ENCODE data around the gene AUTS2. TPM values are rescaled to one million over a fixed set of nuclear protein-coding genes. Genes with fewer than 3 reads are reported as not detected.
A peak's percentile ranks its signal among the peaks of the same experiment; 100 is the strongest.

The AUTS2 gene
- total RNA-seq, 1 donor from 2014 or later: 71.3 TPM

GRCh38 chr7:69868921-69869320 lies 270.6 kb downstream of the AUTS2 start:
- no peak for FAIRE-seq
- DNase-seq (ENCODE audit: low spot score in 2 of 2): no peak

DNA sequence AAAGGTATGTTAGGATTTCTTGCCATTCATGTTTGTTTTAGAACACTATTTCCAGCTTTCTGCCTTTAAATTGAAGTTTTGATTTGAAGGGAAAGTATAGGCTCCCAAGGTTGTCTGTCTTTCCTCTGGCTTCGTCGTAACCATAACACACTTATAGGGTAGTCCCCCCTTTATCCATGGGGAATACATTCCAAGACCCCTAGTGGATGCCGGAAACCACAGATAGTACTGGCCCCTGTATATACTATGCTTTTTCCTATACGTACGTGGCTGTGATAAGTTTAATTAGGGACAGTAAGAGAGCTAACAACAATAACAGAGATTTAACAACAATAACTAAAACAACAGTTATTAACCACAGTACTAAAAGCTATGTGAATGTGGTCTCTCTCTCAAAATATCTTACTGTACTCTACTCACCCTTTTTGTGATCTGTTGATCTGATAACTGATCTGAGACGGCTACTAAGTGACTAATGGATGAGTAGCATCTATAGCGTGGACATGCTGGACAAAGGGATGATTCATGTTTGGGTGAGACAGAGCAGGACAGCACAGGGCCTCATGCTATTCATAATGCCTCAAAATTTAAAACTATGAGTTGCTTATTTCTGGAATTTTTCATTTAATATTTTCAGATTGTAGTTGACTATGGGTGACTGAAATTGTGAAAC lies 273.1 kb downstream of the AUTS2 start:
- no peak for FAIRE-seq
- no peak for DNase-seq (ENCODE audit: low spot score in 2 of 2)

GRCh38 chr7:69871886-69872569 lies 273.8 kb downstream of the AUTS2 start:
- FAIRE-seq (no peak), DNase-seq (ENCODE audit: low spot score in 2 of 2) (no peak)

DNA sequence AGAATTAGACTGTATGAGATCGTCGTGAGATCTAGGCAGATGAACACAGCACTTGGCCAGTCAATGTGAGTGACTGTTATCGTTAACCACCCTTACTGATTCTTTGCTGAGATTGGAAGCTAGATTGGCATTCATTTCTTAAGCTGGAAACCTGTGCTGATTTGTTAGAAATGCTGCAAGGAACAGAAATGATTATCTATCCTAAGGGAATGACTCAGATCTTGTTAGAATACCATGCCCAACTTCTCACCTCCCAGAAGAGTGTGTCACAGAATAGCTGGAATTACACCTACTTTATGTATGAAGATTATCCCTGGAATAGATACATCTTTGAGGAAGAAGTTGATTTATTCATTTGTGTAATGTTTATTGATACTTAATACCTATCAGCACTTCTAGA lies 275.2 kb downstream of the AUTS2 start:
- FAIRE-seq (no peak), DNase-seq (ENCODE audit: low spot score in 2 of 2) (no peak)

DNA sequence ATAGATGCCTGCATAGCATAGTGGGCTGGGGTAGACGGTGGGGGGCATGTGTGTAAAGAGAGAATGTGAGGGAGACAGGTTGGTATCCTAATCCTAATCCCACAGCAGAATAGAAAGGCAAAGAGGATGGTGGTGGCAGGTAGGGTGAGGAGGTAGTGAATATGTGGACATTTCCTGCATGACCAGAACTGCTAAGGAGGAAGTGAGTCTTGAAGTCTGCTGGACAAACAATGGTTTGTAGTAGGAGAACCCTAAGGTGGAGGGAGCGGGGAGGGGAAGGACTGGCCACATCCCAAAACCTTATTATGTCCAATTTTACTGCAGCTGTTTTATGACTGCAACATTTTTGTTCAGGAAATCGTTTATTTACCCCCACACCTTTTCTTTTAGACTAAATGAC lies 279.7 kb downstream of the AUTS2 start:
- DNase-seq (ENCODE audit: low spot score in 2 of 2): no peak
- no peak for FAIRE-seq

GRCh38 chr7:69878591-69878990 lies 280.3 kb downstream of the AUTS2 start:
- DNase-seq (ENCODE audit: low spot score in 2 of 2): no peak

GRCh38 chr7:69879989-69880388 lies 281.7 kb downstream of the AUTS2 start:
- FAIRE-seq: no peak
- DNase-seq (ENCODE audit: low spot score in 2 of 2): no peak

More at GRCh38 chr7:69878591-69878990, 280.3 kb downstream of the AUTS2 start:
- no peak for FAIRE-seq

- FAIRE-seq: no peak
- DNase-seq (ENCODE audit: low spot score in 2 of 2): no peak
These were observed 282.6 kb downstream of the AUTS2 start for GRCh38 chr7:69880840-69881239.

GRCh38 chr7:69882269-69882668 lies 284.0 kb downstream of the AUTS2 start:
- DNase-seq (ENCODE audit: low spot score in 2 of 2) (no peak), FAIRE-seq (no peak)

DNA sequence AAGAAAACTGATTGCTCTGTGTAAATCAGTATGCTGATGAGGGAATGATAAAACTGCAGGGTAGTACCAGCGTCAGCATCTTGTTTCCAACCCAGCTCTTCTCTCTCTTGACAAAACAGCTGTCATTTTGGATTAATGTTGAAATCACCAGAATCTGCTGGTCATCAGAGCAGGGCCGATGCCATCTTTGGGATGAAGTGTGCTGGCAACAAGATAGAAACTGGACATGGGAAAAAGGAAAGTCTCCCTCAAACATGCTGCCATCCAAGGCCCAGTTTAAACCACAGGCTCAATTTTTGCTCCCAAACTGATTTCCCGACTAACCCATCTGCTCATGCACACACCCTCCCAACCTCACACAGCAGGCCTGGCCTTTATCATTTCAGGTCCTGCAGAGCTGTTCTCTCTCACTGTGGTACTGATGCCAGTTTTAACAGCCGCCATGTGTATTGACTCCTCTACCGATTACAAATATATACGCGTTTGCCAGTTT lies 285.2 kb downstream of the AUTS2 start:
- DNase-seq (ENCODE audit: low spot score in 2 of 2) (no peak), FAIRE-seq (no peak)

GRCh38 chr7:69885431-69885830 lies 287.2 kb downstream of the AUTS2 start:
- FAIRE-seq (no peak), DNase-seq (ENCODE audit: low spot score in 2 of 2) (no peak)

DNA sequence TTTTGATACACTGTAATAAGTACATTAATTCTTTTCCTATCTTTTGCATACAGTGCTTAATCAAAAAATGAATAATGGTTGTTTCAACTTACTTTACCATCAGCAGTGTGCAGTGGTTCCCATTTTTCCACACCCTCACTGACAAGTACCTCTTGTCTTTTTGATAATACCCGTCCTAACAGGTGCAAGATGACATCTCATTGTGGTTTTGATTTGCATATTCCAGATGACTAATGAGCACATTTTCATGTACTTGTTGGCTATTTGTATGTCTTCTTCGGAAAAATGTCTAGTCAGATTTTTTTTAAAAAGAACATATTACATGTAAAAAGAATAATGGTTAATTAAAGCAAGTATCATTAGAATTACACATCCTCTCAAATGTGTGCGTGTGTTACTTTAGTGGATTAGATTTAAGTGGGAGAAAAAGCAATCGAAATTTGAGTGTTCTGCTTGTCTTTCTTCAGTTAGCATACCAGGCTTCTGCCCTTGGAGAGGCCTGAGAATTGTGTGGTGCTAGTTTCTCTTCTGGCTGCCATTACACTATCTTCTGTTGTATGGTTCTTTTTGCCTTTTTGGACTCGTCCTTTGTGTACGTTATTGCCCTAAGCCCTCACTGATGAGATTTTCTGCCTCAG lies 291.2 kb downstream of the AUTS2 start:
- DNase-seq (ENCODE audit: low spot score in 2 of 2) (no peak), FAIRE-seq (no peak)

- FAIRE-seq: no peak
- DNase-seq (ENCODE audit: low spot score in 2 of 2): no peak
These were observed 291.7 kb downstream of the AUTS2 start for GRCh38 chr7:69889976-69890351.

- no peak for DNase-seq (ENCODE audit: low spot score in 2 of 2)
- no peak for FAIRE-seq
These were observed 294.5 kb downstream of the AUTS2 start for GRCh38 chr7:69892790-69893189.

DNA sequence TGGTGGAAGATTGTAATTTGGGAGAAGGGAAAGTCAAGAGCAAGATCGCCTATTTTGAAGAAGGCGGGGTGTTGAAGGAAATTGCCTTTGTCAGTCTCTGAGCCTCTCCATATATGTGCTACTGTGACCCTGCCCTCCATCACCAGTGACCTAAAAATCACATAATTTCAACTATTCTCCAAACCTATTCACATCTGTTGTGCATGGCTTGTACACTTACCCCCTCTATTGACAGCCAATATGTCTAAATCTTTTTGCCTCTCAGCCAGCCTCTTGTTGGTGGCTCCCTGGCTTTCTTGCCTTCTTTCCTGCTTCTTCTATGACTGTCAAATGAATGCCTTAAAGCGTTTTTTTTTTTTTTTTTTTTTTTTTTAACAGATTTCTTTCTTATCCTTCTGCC lies 295.6 kb downstream of the AUTS2 start:
- no peak for FAIRE-seq
- DNase-seq (ENCODE audit: low spot score in 2 of 2): no peak

DNA sequence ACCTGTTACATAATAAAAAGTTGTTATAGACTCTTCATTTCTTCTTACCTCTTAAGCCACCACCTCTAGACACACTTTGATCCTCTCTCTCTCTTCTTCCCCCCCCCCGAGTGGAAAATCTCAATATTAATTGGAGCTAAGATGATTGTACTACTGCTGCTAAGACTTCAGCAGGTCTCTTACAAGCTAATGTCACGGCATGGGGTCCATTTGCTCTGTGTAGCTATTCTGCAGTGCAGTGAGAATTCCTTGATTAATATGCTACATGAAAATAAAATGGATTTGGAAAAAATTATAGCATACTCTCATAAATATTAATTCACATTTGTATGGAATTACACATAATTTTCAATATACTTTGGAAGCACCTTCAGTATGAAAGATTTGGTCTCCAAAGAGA lies 297.2 kb downstream of the AUTS2 start:
- FAIRE-seq (no peak), DNase-seq (ENCODE audit: low spot score in 2 of 2) (no peak)

GRCh38 chr7:69896121-69896520 lies 297.8 kb downstream of the AUTS2 start:
- DNase-seq (ENCODE audit: low spot score in 2 of 2) (no peak), FAIRE-seq (no peak)

- DNase-seq (ENCODE audit: low spot score in 2 of 2): no peak
- no peak for FAIRE-seq
These were observed 299.9 kb downstream of the AUTS2 start for GRCh38 chr7:69898189-69898588.

GRCh38 chr7:69903410-69903809 lies 305.1 kb downstream of the AUTS2 start:
- DNase-seq (ENCODE audit: low spot score in 2 of 2): no peak
- no peak for FAIRE-seq

DNA sequence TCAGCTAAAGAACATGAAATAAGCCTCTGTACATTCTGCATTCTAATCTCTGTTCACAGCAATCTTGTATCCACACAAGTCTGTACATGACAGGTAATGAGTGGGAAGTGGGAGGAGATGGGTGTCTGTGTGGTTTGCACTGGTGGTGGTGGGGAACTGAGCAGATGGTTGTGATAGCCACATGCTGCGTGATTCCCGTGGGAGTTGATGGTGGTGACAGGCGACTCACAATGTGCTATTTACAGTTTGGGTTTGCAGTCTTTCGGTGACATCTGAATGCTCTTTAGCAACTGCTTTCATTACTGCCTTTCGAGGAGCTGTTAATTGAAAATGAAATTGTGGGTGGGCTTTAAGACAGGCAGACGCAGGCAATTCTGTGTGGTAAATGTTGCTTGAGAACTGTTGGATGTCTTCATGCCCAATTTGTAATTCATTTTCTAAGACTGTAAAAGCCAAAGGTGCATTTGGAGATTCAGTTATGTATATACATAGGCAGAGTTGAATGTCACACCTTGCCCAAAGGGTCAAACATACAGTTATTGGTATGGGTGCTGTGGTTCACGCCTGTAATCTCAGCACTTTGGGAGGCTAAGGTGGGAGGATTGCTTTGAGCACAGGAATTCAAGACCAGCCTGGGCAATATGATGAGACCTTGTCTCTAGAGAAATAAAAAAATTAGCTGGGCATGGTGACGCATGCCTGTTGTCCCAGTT lies 308.2 kb downstream of the AUTS2 start:
- DNase-seq (ENCODE audit: low spot score in 2 of 2): peak in 1 of 2 donors; percentile 14
- no peak for FAIRE-seq

DNA sequence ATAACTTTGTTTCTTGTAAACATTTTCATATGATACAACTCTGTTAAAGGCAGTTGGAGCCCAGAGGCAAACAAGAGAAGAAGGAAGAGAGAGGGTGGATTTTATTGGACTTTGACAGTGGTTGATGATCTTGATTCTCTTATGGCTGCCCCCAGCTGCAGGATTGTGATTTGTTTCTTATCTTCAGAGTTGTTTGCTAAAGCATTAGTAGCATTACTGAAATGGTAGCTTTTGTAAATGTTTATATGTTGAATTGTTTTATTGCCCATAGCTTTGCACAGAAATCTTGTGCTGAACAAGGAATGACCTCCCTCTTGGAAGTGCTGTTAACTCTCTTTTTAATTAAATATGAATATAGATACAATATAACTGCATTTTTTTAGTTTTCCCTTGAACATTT lies 309.4 kb downstream of the AUTS2 start:
- DNase-seq (ENCODE audit: low spot score in 2 of 2) (no peak), FAIRE-seq (no peak)
